Renal pelvis (tissue), 4 donors: Measurements from ENCODE around the gene AP2M1. TPM values are rescaled to one million over a fixed set of nuclear protein-coding genes. Genes with fewer than 3 reads are reported as not detected.
A peak's percentile ranks its signal among the peaks of the same experiment; 100 is the strongest.

ENCODE experiments used
- DNase-seq: peaks from one replicate; pipeline ENCODE4 v3.0.0-alpha.2; 2013
- polyA plus RNA-seq, 3 donors: library from polyadenylated mRNA; unstranded; fragments of 120-200 nt; gene quantifications; one replicate each; pipeline ENCODE4 v1.2.1, GENCODE V29; 2013; ENCODE audit not compliant: insufficient read length in 3 of 3

The AP2M1 gene
- polyA plus RNA-seq, 3 donors, result 331 to 367 (median 357) TPM

DNA sequence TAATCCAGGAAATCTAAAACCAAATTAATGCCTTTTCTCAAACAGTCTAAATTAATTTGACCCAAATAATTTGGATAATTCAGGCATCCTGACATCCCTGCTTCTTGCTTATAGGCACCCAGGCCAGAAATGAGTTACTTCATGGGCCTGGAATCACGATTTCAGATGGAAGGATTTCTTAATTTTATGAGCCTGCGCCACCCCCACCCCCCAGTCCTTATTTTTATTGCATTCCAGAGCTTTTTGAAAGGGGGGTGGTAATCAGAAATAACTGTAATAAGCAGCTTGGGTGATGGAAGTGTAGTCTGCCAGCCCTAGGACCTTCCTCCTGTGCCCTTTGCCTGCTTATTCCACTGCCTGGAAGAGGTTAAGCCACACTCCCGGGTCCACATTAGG lies 1.3 kb downstream of the AP2M1 start:
- no peak for DNase-seq

DNA sequence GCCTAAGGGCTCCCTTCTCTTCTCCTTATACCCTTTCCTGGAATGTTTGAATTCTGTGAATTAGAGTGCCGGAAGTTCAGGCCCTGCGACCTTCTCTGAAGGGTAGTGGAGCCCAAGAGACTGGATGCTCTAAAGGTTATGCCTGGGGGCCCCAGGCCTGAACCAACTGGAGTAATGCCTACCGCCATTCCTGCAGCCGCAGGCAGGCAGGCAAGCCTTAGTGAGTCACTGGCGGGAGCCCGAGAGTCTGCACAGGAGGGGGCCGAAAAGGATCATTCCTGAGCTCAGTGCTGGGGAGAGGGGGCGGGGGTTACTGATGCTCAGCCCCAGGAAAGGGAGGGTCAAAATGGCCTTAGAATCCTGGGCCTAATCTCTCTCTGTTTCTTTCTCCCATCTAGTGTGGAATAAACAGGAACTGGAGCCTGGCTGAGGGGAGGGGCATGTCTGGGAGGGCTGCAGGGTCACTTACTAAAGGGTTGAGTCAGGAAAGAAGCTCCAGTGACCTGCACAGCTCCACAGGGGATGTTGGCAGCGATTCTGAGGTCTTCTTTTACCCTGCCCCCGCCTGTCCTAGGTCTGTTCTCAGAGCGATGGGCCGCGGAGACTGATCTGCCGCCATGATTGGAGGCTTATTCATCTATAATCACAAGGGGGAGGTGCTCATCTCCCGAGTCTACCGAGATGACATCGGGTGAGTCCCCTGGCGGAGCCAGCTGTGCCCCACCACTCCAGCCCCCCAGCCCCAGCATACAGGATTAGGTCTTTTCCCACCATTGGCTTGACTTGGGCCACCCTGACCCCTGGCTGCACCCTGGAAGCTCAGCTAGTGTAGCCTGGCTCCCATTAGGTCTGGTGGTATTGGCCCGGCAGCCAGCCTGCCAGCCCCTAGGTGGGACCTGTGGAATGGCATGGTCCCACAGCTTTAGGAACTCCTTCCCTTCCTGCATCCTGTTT lies 2.0 kb downstream of the AP2M1 start:
- DNase-seq, result peak; percentile 50

DNA sequence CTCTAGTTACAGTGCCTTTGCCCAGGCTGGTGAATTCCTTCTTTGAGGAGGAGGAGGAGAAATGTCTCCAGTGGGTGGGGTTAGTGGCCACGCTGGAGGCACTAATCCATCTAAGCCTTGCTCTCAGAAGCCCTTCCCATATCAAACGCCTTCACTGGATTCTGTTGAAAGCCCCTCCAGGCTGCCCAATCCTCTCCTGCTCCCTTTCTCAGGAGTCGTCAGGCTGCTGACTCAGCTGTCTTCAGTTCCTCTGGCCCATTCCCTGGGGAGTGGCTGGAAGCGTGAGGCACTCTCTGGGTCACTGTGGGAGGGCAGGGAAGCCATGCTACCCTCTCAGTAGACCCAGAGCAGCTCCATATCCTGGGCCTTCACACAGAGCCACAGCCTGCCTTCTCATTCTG lies 2.7 kb downstream of the AP2M1 start:
- DNase-seq, result no peak

DNA sequence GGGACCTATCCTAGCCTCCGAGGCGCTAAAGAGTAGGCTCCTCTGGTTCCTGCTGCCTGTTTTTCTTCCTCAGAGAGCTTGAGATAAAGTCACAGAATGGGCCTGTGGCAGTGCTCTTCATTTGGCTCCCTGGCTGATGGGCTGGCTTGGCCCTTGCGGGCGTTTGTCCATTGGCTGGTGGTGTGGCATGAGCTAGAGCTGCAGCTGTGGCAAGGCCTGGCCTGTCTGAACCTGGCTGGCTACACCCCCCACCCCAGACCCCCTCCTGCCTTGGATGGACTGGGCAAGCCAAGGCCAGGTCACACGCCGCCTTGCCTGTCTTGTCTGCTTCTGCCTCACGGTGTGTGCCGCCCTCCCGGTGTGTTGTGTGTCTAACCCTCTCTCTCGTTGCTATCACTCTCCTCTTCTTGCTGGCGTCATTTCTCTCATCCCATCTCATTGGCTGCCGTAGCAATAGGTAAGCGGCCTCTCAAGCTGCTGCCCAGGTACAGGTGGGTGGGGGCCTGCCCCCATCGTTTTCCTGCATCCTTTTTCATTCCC lies 3.2 kb downstream of the AP2M1 start:
- no peak for DNase-seq

DNA sequence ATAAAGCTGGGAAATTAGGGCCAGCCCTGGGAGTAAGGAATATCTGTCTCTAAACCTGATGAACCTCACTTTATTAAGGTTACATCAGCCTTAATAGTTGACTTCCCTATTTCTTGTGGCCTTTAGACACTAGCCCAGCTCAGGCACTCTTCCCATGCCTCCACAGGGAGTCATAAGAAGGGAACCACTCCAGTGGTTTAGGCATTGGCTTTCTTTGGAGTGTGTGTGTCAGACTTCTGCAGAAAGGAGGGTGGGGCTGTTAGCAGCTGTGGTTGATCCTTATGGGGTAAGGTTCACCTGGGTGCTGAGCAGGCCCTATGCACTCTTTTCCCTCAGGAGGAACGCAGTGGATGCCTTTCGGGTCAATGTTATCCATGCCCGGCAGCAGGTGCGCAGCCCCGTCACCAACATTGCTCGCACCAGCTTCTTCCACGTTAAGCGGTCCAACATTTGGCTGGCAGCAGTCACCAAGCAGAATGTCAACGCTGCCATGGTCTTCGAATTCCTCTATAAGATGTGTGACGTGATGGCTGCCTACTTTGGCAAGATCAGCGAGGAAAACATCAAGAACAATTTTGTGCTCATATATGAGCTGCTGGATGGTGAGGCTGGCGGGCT lies 4.0 kb downstream of the AP2M1 start:
- DNase-seq, result no peak

DNA sequence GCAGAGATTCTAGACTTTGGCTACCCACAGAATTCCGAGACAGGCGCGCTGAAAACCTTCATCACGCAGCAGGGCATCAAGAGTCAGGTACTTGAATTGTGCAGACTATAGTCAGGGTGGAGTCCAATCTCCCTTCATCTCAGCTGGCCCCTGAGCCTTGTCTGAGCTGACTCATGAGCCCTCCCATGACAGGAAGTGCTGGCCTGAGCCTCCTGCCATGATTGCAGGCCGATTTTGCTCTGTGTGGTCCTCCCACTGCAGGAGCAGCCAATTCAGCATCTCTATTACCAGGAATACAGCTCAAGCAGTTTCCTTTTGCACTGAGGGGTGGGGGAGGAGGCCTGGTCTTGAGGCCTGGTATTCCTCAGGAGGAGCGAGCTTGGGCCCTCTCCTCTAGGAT lies 5.5 kb downstream of the AP2M1 start:
- no peak for DNase-seq

DNA sequence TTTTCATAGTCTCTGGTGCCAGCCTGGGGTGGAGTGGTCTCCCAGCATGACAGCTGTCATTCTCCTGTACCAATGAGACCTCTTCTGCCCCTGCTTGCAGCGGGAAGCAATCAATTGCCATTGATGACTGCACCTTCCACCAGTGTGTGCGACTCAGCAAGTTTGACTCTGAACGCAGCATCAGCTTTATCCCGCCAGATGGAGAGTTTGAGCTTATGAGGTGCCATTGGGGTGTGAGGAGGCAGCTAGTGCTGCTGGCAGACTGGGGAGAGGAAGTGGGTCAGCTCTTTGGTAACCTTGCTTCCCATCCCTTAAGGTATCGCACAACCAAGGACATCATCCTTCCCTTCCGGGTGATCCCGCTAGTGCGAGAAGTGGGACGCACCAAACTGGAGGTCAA lies 6.9 kb downstream of the AP2M1 start:
- DNase-seq, result no peak

DNA sequence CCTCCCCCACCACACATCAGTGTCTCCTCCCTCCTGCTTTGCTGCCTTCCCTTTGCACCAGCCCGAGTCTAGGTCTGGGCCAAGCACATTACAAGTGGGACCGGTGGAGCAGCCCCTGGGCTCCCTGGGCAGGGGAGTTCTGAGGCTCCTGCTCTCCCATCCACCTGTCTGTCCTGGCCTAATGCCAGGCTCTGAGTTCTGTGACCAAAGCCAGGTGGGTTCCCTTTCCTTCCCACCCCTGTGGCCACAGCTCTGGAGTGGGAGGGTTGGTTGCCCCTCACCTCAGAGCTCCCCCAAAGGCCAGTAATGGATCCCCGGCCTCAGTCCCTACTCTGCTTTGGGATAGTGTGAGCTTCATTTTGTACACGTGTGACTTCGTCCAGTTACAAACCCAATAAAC lies 9.0 kb downstream of the AP2M1 start:
- no peak for DNase-seq

DNA sequence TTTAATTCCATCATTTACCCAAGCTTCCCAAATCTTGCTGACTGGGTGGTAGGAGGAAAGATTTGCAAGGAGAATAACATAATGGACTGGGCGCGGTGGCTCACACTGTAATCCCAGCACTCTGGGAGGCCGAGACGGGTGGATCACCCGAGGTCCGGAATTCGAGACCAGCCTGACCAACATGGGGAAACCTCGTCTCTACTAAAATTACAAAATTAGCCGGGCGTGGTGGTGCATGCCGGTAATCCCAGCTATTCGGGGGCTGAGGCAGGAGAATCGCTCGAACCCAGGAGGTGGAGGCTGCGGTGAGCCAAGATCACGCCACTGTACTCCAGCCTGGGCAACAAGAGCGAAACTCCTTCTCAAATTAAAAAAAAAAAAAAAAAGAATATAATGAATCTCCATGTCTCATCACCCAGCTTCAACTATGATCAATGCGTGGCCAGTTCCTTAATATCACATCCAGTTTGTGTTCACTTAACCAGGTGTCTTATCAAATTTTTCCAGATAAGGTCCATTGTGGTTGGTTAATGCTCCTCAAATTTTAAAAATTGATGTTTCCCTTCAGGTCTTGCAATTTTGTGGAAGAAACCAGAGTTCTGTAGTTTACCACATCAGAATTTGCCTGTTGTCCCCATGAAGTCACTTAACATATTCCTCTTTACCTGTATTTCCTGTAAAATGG lies 10.0 kb downstream of the AP2M1 start:
- DNase-seq, result no peak

DNA sequence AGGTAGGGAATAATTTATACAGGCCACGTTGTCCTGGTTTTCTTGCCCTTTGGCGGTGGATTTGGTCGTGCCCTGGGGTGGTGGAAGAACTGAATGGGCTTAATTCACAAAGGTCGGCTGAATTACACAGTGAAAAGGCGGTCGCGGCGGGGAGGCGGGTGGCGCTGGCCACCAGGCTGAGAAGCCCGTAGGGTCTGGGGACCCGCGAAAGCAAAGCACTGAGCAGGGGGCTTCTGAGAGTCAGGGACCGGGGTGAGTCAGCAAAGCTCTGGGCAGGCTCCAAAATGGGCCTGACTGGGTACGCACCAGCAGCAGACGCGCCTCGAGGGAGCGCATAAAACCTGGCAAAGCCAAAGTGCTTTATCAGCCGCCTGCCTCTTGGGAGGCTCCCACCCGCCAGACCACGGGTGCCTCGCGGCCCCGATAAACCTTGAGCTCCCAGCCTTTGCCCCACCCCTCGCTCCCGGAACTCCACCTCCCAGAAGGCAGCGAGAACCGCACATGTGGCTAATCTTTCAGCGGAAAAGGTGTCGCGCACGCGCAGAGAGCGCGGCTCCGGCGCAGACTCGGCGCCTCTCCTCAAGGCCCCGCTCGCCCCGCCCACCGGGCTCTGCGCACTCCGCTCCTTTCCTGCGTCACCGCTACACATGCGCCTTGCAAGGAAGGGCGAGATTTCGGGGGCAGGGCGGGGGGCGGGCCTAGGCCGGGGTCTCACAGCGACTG lies 11.0 kb downstream of the AP2M1 start:
- peak; percentile 99 for DNase-seq

DNA sequence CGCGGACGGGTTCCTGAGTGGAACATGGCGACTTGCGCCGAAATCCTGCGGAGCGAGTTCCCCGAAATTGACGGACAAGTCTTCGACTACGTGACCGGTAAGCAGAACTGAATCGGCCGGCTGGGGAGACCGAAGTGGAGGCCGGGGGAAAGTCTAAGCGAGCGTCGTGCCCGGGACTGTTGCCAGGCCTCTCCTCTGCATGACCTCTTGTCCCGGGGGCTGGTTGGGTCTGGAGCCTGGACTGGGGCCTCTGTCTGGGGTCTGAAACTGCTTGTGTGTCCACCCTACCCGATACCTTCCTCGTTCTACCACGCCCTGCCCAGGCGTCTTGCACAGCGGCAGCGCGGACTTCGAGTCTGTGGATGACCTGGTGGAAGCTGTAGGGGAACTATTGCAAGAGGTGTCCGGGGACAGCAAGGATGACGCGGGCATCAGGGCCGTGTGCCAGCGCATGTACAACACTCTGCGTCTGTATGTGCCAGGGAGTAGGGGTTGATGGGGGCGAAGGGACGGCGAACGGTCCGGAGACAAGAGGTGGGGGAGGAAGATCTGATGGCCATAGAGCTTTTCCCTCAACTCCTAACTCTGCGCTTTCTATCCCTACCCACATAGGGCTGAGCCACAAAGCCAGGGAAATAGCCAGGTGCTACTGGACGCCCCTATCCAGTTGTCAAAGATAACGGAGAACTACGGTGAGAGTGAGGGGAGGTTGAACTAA lies 11.7 kb downstream of the AP2M1 start, which contains the start of gene ABCF3:
Gene ABCF3, plus strand, starts transcription at position 16 of the 718 bp plus-strand sequence. Its CDS starts 9 bp downstream, at position 25.
- no peak for DNase-seq

DNA sequence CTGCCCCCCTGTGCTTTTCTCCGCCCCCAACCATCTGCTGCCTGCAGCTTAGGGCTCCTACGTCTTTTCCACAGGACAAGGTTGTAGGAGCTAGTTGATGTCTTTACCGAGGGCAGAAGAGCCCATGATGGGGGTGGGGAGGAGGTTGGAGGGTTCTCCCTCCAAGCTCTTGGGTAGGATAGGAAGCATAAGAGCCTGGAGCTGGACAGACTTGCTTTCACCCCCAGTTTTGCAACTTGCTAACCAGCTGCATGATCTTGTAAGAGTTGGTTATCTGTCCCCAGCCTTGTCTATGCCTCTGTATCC lies 12.2 kb downstream of the AP2M1 start:
- no peak for DNase-seq

DNA sequence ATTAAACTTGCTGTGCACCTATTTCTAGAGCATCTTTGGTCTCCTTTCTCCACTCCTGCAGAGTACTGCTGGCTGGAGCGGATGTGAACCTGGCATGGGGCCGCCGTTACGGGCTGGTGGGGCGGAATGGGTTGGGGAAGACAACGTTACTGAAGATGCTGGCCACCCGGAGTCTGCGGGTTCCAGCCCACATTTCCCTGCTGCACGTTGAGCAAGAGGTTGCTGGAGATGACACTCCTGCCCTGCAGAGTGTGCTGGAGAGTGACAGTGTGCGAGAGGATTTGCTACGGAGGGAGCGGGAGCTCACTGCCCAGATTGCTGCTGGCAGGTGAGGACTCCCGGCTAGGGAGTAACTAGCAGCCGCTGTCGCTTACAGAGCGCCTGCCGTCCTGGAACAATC lies 13.4 kb downstream of the AP2M1 start:
- DNase-seq, result no peak

DNA sequence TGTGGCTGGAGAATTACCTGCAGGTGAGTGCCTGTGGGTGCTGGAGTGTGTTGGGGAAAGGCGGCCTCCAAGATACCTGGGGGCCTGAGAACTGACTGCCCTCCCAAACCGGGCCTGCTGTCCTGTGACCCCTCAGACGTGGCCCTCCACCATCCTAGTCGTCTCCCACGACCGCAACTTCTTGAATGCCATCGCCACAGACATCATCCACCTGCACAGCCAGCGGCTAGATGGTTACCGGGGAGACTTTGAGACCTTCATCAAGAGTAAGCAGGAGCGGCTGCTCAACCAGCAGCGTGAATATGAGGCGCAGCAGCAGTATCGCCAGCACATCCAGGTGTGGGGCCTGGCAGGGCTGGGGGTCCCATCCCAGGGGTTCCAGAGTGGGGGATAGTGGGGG lies 14.8 kb downstream of the AP2M1 start:
- no peak for DNase-seq

DNA sequence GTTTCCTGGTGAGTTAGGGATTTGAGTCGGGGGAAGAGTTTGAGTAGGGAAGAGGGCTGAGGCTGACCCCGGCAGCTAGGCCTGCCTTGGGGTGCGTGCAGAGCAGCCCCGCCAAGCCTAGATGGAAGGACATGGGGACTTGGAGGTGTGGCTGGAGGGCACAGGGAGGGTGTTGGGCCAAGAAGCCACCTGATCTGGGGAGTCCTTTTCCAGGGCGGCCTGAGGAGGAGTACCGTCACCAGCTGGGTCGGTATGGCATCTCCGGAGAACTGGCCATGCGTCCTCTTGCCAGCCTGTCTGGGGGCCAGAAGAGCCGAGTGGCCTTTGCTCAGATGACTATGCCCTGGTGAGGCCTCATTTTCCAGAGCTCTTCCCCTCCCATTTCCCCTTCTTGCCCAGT lies 18.2 kb downstream of the AP2M1 start:
- DNase-seq, result no peak

DNA sequence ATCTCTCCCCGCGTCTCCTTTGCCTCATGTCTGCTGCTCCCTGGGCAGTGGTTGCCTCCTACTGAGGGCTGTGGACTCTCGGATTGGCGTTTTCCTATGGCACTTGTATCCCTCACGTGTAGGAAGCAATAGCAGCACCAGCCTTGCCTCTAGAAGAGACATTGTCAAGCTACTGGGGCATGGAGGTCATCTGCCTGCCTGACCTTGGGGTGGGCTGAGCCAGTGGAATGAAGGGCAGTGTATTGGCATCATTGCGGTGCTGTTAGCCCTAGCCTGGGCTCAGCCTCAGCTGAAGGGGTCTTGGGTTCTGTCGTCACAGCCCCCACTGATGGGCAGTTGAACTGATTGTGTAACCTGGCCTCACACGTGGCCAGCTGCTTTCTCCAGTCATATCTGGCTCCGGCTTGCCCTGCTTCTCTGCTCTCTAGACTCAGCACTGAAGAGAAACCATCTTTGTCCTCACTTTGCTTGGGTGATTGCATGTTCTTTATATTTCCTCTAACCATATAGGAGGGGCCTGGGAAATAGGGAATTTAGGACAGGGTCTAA lies 19.4 kb downstream of the AP2M1 start:
- no peak for DNase-seq

DNA sequence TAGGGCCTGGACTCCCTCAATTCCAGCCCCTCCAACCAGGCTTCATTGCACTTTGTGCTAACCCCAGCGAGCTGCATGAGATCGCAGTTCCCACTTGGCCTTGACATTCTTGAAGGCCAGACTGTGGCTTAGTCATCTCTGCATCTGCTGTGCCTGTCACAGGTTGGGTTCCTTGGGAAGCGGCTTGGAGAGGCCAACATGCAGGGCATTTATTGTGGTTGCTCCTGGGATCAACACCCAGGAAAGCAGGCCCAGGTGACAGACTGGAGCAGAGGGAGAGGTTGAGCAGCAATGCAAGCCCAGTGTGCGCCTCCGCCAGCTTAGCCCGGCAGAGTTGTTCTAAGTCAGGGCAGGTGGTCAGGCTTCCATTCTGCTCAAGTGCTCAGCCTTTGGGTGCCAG lies 21.9 kb downstream of the AP2M1 start:
- DNase-seq, result no peak

DNA sequence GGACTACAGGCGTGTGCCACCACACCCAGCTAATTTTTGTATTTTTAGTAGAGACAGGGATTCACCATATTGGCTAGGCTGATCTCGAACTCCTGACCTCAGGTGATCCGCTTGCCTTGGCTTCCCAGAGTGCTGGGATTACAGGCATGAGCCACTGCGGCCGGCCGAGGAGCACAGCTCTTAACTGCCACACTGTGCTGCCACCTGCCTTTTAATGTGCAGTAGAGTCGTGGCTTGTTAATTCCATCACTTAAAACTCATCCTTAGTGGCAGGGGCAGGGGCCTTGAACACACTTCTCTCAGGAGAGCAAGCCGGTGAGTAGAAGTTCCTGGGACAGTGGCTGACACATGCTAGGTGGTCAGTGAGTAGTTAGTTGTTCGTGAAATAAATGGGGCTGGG lies 23.9 kb downstream of the AP2M1 start:
- no peak for DNase-seq

DNA sequence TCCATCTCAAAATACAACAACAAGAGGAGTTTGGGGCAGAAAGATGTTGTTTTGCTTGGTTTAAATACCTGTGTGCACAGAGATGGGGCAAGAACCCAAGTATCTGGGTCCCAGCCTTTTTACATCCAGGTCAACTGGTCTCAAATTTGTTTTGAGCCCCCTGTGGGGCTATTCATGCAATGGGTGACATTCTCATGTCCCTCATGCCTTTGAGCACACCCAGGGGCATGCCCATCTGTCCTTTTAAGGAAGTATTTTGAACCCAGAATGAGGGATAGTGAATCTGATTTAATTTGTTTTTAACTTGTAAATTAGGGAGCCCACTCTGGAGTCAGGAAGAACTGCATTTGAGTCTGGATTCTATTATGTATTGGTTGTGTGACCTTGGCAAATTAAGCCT lies 26.2 kb downstream of the AP2M1 start:
- no peak for DNase-seq

DNA sequence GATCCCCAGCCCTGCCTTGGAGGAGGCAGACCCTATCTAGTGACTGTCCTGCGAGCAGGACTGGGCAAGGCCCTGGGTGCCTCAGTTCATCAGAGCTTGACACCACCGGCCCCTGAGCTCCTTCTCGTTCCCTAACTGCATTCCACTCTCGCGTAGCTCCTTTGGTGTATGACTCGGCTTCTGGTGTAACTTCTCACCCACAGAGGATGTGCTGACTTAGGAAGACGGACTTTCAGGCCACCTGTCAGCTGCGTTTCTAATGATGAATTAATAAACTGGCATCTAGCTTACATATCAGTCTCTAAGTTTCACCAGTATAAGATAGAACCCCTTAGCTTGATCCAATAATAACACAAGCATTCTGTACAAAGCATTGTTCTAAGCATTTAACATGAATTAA lies 28.9 kb downstream of the AP2M1 start:
- no peak for DNase-seq
